Neural cell (in vitro differentiated cells): ENCODE results near the gene RSPH1. TPM values are rescaled to one million over a fixed set of nuclear protein-coding genes. Genes with fewer than 3 reads are reported as not detected.

Experiments used
- H2AFZ ChIP-seq: fragments of 200-600, 300-800 bp; sonication (generic), shearing (Covaris generic); 2 replicates; pipeline ENCODE4 v1.6.0; 2014; ENCODE audit warnings: low read depth, mild to moderate bottlenecking, antibody characterized with exemption, low read length, moderate library complexity
- H3F3A ChIP-seq: fragments of 200-600 bp; shearing (Covaris generic); 2 replicates; pipeline ENCODE4 v1.6.1; 2016; ENCODE audit warnings: mild to moderate bottlenecking, moderate library complexity, mixed read lengths, antibody characterized with exemption, low read length; ENCODE audit not compliant: insufficient read depth, poor library complexity, severe bottlenecking
- H3K27ac ChIP-seq: fragments of 200-600, 300-800 bp; sonication (generic), shearing (Covaris generic); 2 replicates; pipeline ENCODE4 v1.5.1; 2014; ENCODE audit warnings: mild to moderate bottlenecking, low read length, moderate library complexity
- H3K27me3 ChIP-seq: fragments of 300-800, 200-600 bp; sonication (generic), shearing (Covaris generic); 2 replicates; pipeline ENCODE4 v1.6.0; 2014; ENCODE audit warnings: mild to moderate bottlenecking, low read depth, low read length, moderate library complexity; ENCODE audit not compliant: insufficient read depth
- H3K36me3 ChIP-seq: fragments of 300-800, 200-600 bp; sonication (generic), shearing (Covaris generic); 2 replicates; pipeline ENCODE4 v1.5.1; 2014; ENCODE audit warnings: mild to moderate bottlenecking, antibody characterized with exemption, low read length, moderate library complexity; ENCODE audit not compliant: insufficient read depth
- H3K4me2 ChIP-seq: fragments of 300-800, 200-600 bp; sonication (generic), shearing (Covaris generic); 2 replicates; pipeline ENCODE4 v1.6.0; 2014; ENCODE audit warnings: mild to moderate bottlenecking, low read length
- H3K4me3 ChIP-seq: fragments of 300-800, 200-600 bp; sonication (generic), shearing (Covaris generic); 2 replicates; pipeline ENCODE4 v1.5.1; 2014; ENCODE audit warnings: mild to moderate bottlenecking, low read length, moderate library complexity
- H3K79me2 ChIP-seq: fragments of 200-600 bp; shearing (Covaris generic); replicated peaks from 2 replicates; pipeline ENCODE4 v1.6.0; 2014; ENCODE audit warnings: mild to moderate bottlenecking, low read length, moderate library complexity; ENCODE audit not compliant: insufficient read depth
- H3K9ac ChIP-seq: fragments of 300-800, 200-600 bp; sonication (generic), shearing (Covaris generic); 2 replicates; pipeline ENCODE4 v1.6.1; 2016; ENCODE audit warnings: mild to moderate bottlenecking, low read length, mixed read lengths
- H3K9me2 ChIP-seq: fragments of 200-600 bp; shearing (Covaris generic); 2 replicates; pipeline ENCODE4 v1.6.1; 2016; ENCODE audit warnings: mild to moderate bottlenecking, low read length, mixed read lengths; ENCODE audit not compliant: insufficient read depth
- H3K9me3 ChIP-seq: fragments of 200-600, 300-800 bp; sonication (generic), shearing (Covaris generic); 2 replicates; pipeline ENCODE4 v1.6.1; 2016; ENCODE audit warnings: mild to moderate bottlenecking, mixed run types, low read length, moderate library complexity, mixed read lengths
- H4K20me1 ChIP-seq: fragments of 200-600 bp; shearing (Covaris generic); 2 replicates; pipeline ENCODE4 v1.6.1; 2016; ENCODE audit warnings: mild to moderate bottlenecking, mixed run types; ENCODE audit not compliant: insufficient read depth
- EP300 ChIP-seq: fragments of 450-650 bp; conservative IDR thresholded peaks from 2 replicates; pipeline ENCODE4 v1.6.1; 2014; ENCODE audit warnings: antibody characterized with exemption, mild to moderate bottlenecking, moderate library complexity; ENCODE audit not compliant: poor library complexity, severe bottlenecking
- EZH2 ChIP-seq: fragments of 200-600, 300-800 bp; shearing (Covaris generic), sonication (generic); IDR thresholded peaks from 2 replicates; pipeline ENCODE4 v1.6.1; 2014; ENCODE audit warnings: antibody characterized with exemption, low read length, borderline replicate concordance, mild to moderate bottlenecking; ENCODE audit not compliant: insufficient read depth, poor library complexity, severe bottlenecking
- MXI1 ChIP-seq: fragments of 450-650 bp; conservative IDR thresholded peaks from 2 replicates; pipeline ENCODE4 v1.6.1; 2014; ENCODE audit warnings: antibody characterized with exemption, mild to moderate bottlenecking; ENCODE audit not compliant: poor library complexity, severe bottlenecking
- REST ChIP-seq: IDR thresholded peaks from 2 replicates; pipeline ENCODE4 v1.6.1; 2012; ENCODE audit warnings: borderline replicate concordance
- SMC3 ChIP-seq: fragments of 450-650 bp; conservative IDR thresholded peaks from 2 replicates; pipeline ENCODE4 v1.6.1; 2014; ENCODE audit warnings: antibody characterized with exemption, mild to moderate bottlenecking, moderate library complexity; ENCODE audit not compliant: poor library complexity
- polyA plus RNA-seq: library from polyadenylated mRNA; depleted of rRNA; stranded (reverse); fragments of >200 nt; gene quantifications from 2 replicates; pipeline ENCODE4 v1.2.3, GENCODE V29; 2014
- TF ChIP-seq, protein P1 (sequence below): fragments of 450-650 bp; IDR thresholded peaks from 2 replicates; pipeline ENCODE4 v1.5.1; 2014; ENCODE audit warnings: antibody characterized with exemption, mild to moderate bottlenecking, moderate library complexity; ENCODE audit not compliant: poor library complexity, severe bottlenecking

The RSPH1 gene
- polyA plus RNA-seq, 1 donor from 2014 or later = 1.3 TPM

- peak overlapping the region; percentile 86 for H3K27ac ChIP-seq
- peak overlapping the region; percentile 77 for H3K4me2 ChIP-seq
- no peaks in the 10 kb centered on the region for H4K20me1 ChIP-seq
- H3K9ac ChIP-seq = peak overlapping the region; percentile 86
- H3K9me2 ChIP-seq = no peaks in the 10 kb centered on the region
- no peaks in the 10 kb centered on the region for H3K36me3 ChIP-seq
- TF ChIP-seq EZH2 = no peak
- no peak for TF ChIP-seq REST
- TF ChIP-seq SMC3 = no peak
- TF ChIP-seq MXI1 = peak; percentile 37
- TF ChIP-seq, protein P1, sequence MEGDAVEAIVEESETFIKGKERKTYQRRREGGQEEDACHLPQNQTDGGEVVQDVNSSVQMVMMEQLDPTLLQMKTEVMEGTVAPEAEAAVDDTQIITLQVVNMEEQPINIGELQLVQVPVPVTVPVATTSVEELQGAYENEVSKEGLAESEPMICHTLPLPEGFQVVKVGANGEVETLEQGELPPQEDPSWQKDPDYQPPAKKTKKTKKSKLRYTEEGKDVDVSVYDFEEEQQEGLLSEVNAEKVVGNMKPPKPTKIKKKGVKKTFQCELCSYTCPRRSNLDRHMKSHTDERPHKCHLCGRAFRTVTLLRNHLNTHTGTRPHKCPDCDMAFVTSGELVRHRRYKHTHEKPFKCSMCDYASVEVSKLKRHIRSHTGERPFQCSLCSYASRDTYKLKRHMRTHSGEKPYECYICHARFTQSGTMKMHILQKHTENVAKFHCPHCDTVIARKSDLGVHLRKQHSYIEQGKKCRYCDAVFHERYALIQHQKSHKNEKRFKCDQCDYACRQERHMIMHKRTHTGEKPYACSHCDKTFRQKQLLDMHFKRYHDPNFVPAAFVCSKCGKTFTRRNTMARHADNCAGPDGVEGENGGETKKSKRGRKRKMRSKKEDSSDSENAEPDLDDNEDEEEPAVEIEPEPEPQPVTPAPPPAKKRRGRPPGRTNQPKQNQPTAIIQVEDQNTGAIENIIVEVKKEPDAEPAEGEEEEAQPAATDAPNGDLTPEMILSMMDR = no peak
- no peak for TF ChIP-seq EP300
- H3F3A ChIP-seq = no peaks in the 10 kb centered on the region
- peak overlapping the region; percentile 84 for H3K4me3 ChIP-seq
- H3K79me2 ChIP-seq = no peaks in the 10 kb centered on the region
- no peaks in the 10 kb centered on the region for H3K27me3 ChIP-seq
- H3K9me3 ChIP-seq = no peaks in the 10 kb centered on the region
- peak overlapping the region; percentile 69 for H2AFZ ChIP-seq
These were observed 797 bp upstream of the RSPH1 start for GRCh38 chr21:42496839-42497202.

- Histone ChIP-seq H3K36me3 (no peaks in the 10 kb centered on the region), H2AFZ (peak overlapping the region; percentile 25), H3K27me3 (no peaks in the 10 kb centered on the region), H3K4me2 (peak overlapping the region; percentile 54), H3F3A (no peaks in the 10 kb centered on the region), H3K79me2 (no peaks in the 10 kb centered on the region), H3K27ac (peak overlapping the region; percentile 40), H3K9me3 (no peaks in the 10 kb centered on the region), H4K20me1 (no peaks in the 10 kb centered on the region), H3K9me2 (no peaks in the 10 kb centered on the region), H3K9ac (peak overlapping the region; percentile 56), H3K4me3 (peak overlapping the region; percentile 84)
- peak; percentile 57 for TF ChIP-seq REST
- no peak for TF ChIP-seq SMC3
These were observed 282 bp downstream of the RSPH1 start for GRCh38 chr21:42495765-42496119.
